ENCODE results near the gene AGMO. TPM values are rescaled to one million over a fixed set of nuclear protein-coding genes. Genes with fewer than 3 reads are reported as not detected.

AGMO gene
- total RNA-seq, 2 donors from 2014 or later, result 0.48 TPM; not detected in 1

DNA sequence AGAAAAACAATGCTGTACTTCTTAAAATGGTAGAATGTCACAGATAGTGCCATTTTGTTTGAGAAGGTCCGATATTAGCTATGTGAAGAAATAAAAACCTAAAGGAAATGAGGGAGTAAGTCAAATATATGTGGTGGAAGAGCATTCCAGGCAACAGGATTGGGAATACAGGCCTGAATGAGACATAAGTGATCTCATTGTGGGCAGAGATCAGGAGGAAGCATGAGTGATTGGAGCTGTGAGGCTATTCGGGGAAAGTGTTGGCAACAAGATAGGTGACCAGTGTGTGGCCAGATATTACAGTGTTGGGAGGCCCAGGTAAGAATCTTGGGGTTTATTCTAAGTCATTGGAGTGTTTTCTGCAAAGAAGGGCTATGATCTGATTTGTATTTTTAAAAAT lies 41.3 kb upstream of the AGMO start:
- TF ChIP-seq, protein P1, sequence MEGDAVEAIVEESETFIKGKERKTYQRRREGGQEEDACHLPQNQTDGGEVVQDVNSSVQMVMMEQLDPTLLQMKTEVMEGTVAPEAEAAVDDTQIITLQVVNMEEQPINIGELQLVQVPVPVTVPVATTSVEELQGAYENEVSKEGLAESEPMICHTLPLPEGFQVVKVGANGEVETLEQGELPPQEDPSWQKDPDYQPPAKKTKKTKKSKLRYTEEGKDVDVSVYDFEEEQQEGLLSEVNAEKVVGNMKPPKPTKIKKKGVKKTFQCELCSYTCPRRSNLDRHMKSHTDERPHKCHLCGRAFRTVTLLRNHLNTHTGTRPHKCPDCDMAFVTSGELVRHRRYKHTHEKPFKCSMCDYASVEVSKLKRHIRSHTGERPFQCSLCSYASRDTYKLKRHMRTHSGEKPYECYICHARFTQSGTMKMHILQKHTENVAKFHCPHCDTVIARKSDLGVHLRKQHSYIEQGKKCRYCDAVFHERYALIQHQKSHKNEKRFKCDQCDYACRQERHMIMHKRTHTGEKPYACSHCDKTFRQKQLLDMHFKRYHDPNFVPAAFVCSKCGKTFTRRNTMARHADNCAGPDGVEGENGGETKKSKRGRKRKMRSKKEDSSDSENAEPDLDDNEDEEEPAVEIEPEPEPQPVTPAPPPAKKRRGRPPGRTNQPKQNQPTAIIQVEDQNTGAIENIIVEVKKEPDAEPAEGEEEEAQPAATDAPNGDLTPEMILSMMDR (IDR thresholded peaks at IDR 0.05), result no peak
- no peaks in the 10 kb centered on the region for H3K27me3 ChIP-seq
- no peak for DNase-seq (ENCODE audit: low spot score)
- no peak overlapping the region for H3K4me3 ChIP-seq
- no peaks in the 10 kb centered on the region for H3K4me1 ChIP-seq
- no peak overlapping the region for H3K27ac ChIP-seq
- no peaks in the 10 kb centered on the region for H3K36me3 ChIP-seq
- H3K9me3 ChIP-seq, result no peaks in the 10 kb centered on the region

DNA sequence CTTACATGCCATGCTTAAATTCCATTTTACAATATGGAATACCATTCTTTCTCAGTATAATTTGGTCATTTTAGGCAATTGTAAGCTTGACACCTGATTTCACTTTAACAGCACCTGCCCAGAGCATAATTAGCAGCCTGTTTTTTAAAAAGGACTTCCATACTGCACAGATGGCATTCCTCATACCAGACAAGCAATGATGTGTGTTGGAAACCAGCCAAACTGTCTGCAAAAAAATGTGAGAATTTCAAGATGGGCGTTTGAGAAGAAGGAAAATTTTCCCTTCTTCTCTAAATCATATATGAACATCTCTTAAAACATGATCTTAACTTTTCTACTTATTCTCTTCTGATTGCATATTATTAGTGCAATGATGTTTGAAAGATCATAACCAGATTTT lies 40.4 kb upstream of the AGMO start:
- Histone ChIP-seq H3K4me1 (no peaks in the 10 kb centered on the region), H3K27ac (no peak overlapping the region), H3K9me3 (no peaks in the 10 kb centered on the region), H3K36me3 (no peaks in the 10 kb centered on the region), H3K4me3 (no peak overlapping the region), H3K27me3 (no peaks in the 10 kb centered on the region)
- no peak for DNase-seq (ENCODE audit: low spot score)
- TF ChIP-seq, protein P1 (IDR thresholded peaks at IDR 0.05), result no peak

DNA sequence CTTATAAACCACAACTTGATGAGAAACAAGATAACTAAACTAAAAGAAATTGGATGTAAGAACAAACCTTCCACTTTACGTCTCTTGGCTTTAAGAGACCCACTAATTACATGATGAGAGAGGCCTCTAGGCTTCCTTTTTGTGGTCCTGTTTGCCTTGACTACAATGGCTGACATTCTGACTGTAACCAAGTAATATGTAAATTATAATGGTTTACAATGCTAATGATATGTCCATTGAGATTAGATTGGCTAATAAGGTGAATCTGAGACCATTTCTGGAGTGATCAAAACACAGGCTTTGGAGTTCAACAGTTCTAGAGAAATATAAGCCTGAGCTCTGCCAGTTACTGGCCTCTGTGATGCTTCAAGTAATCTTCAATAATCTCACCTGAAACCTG lies 39.4 kb upstream of the AGMO start:
- no peaks in the 10 kb centered on the region for H3K9me3 ChIP-seq
- H3K36me3 ChIP-seq, result no peaks in the 10 kb centered on the region
- H3K4me1 ChIP-seq, result no peaks in the 10 kb centered on the region
- H3K4me3 ChIP-seq, result no peak overlapping the region
- DNase-seq (ENCODE audit: low spot score), result no peak
- TF ChIP-seq, protein P1 (IDR thresholded peaks at IDR 0.05), result no peak
- no peak overlapping the region for H3K27ac ChIP-seq
- no peaks in the 10 kb centered on the region for H3K27me3 ChIP-seq

DNA sequence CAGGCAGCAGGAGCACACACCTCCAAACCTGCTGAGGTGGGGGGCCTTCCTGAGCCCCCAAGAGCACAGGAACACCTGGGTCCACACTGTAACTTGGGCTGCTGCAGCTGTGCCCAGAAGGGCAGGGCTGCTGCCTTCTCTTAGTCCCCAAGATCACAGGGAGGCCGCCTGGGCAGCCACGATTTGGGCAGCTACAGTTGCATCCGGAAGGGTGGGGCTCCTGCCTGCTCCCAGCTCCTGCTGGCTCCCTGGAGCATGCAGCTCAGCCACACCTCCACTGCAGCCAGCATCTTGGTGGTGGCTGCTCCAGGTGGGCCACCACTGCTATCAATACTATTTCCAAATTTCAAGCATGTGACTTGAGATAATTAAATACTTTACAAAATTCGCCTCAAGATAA lies 38.5 kb upstream of the AGMO start:
- no peaks in the 10 kb centered on the region for H3K36me3 ChIP-seq
- no peak overlapping the region for H3K27ac ChIP-seq
- no peaks in the 10 kb centered on the region for H3K4me1 ChIP-seq
- H3K27me3 ChIP-seq, result no peaks in the 10 kb centered on the region
- no peaks in the 10 kb centered on the region for H3K9me3 ChIP-seq
- no peak overlapping the region for H3K4me3 ChIP-seq
- TF ChIP-seq, protein P1 (IDR thresholded peaks at IDR 0.05), result no peak
- DNase-seq (ENCODE audit: low spot score), result no peak

DNA sequence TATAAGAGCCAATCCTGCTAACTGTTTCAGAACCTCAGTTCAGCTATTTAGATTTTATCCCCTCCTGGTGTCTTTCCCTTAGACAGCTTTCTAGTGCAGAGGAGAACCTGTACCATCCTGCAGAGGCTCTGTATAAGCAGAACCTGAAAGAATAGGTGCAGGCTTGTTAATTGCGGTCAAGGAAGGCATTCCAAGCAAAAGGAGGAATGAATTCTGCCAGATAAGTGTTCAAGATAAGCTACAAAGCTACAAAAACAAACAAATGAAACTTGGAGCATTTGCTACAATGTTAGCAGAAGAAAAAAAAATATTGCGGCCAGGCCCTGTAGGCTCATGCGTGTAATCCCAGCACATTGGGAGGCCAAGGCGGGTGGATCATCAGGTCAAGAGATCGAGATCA lies 32.6 kb upstream of the AGMO start:
- Histone ChIP-seq H3K27ac (no peak overlapping the region), H3K4me3 (no peak overlapping the region), H3K36me3 (no peaks in the 10 kb centered on the region), H3K27me3 (no peaks in the 10 kb centered on the region), H3K9me3 (no peaks in the 10 kb centered on the region), H3K4me1 (no peaks in the 10 kb centered on the region)
- no peak for DNase-seq (ENCODE audit: low spot score)
- TF ChIP-seq, protein P1 (IDR thresholded peaks at IDR 0.05), result no peak

DNA sequence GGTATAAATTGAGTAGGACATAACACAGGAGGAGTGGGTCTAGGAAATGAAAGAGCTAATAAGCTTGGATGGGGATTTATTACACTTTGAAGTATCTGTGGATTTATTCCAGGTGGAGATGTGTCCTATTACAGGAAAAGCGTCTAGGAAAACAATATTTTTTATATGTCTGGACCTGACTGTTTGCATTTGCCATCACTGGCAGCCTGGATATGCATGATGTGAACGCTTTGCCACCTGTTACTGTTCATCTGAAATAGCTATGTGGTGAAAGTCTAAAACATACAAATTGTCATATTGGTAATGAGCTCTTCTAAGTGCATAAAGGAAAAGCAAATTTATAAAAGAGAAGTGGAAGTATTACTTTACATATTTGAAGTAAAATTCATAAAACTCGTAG lies 31.6 kb upstream of the AGMO start:
- DNase-seq (ENCODE audit: low spot score), result no peak
- H3K4me1 ChIP-seq, result no peaks in the 10 kb centered on the region
- no peak overlapping the region for H3K4me3 ChIP-seq
- TF ChIP-seq, protein P1 (IDR thresholded peaks at IDR 0.05), result no peak
- no peaks in the 10 kb centered on the region for H3K27me3 ChIP-seq
- no peaks in the 10 kb centered on the region for H3K36me3 ChIP-seq
- no peak overlapping the region for H3K27ac ChIP-seq
- no peaks in the 10 kb centered on the region for H3K9me3 ChIP-seq

Data from right atrium auricular region (tissue), 2 donors.